ENCODE measurements around the gene MED27.

The MED27 gene, protein sequence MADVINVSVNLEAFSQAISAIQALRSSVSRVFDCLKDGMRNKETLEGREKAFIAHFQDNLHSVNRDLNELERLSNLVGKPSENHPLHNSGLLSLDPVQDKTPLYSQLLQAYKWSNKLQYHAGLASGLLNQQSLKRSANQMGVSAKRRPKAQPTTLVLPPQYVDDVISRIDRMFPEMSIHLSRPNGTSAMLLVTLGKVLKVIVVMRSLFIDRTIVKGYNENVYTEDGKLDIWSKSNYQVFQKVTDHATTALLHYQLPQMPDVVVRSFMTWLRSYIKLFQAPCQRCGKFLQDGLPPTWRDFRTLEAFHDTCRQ

GRCh38 chr9:132079391-132080091 is at the start of gene MED27:
TSS of gene MED27 (minus strand) at chr9:132079867. CDS start at chr9:132079844, 23 bp downstream.
- peak; percentile 94 for DNase-seq (ENCODE audit: low spot score)

DNA sequence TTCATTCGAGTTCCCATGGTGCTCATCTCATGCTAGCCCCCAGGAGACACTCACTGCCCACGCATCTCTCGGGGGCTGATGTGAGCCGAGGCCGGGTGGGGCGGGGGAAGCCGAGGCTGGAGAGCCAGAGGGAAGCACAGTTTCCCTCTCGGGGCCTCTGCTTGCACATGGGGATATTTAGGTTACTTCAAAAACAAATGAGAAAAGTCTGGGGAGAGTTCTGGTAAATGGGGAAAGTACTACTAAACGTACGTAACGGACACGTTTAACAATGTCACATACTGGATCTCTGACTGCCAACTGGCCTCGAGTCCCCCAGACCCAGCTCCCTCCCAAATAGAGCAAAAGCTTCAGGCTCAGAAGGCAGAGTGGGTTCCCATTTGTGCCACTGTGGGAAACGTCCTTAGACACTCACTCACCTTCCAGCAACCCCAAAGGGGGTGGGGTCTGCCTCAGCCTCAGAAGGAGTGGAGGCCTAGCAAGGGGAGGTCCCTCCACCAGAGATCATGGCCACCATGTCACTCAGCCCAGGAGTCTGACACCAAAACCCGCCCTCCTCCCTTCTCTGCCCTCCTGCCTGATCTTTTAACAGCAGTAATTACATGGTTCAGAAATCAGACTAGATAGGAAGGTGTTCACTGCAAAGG is 48.3 kb upstream of the MED27 start:
- DNase-seq (ENCODE audit: low spot score) = no peak

DNA sequence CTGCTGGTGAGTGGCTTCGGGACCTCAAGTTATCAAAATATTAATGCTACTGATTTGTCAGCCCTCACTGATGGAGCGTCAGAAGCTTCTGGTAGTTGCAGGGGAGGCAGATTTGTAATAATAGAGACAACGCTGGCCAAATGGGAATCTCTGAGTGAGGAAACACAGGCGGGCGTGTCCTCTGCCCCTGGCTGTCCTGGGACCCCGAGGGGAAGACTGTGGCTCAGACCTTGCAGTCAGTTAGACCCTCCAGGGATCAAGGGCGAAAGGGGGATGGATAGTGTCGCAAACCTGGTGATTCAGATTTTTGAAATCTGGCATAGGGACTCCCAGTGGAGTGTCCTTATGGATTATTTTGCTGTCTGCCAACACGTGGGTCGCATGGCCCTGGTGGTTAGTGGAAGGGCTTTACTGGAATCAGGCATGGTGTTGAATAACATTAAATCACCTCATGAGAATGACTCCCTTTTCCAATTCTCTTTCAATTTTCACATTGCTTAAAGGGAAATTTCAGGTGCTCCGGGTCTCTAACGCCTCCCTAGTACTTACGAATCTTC is 47.1 kb upstream of the MED27 start:
- no peak for DNase-seq (ENCODE audit: low spot score)

- DNase-seq (ENCODE audit: low spot score) = no peak
Measured at GRCh38 chr9:132125944-132126679, 46.4 kb upstream of the MED27 start.

DNA sequence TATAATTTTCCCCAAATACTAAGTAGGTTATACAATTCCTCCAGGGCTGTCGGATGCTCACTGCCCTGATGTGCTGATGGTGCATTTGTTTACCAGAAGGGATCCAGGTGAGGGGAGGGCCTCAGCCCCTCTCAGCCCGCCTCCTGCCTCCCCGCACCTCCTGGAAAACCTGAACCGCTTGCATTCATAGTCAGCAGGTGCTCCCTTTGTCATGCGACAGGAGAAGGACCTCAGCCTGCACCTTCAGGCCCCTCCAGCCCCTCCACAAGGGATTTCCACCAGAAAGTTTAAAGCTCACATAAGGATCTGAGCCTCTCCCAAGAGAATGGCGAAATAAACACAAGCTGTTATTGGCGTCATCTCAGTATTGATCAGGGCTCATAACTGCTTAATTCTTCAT is 45.7 kb upstream of the MED27 start:
- DNase-seq (ENCODE audit: low spot score) = no peak

DNA sequence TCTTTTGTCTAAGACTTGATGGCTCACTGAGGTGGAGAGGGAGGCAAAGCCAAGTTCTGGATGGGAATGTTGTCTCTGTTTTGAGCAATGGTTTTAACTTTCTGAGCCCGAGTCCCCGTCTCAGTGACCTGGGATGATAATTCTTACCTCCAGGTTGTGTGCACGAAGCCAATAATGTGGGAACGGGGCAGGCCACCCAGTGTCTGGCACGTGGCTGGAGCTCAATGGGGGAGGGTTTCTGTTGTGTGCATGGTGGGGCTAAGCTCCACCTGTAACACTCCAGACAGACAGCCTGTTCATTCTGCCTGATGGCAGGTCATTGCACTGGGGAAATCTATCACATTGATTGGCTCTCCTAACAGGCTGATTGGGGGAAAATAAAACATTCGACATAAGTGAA is 45.1 kb upstream of the MED27 start:
- no peak for DNase-seq (ENCODE audit: low spot score)

DNA sequence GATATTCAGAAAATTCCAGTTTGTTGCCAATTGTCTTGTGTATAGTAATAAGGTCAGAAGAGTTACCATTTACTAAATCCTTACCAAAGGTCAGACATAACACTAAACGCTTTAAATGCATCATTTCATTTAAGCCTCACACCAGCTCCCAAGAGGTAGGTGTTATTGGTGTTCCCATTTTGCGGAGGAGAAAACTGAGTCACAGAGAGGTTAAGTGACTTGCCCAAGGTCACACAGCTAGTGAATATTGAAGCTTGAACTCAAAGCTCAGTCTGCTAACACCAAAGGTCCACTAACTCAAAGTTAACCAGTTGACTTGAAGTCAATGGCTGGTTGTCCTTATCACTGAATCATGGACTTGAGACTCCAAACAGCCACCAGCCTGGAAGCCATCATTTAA is 41.4 kb upstream of the MED27 start:
- DNase-seq (ENCODE audit: low spot score) = no peak

DNA sequence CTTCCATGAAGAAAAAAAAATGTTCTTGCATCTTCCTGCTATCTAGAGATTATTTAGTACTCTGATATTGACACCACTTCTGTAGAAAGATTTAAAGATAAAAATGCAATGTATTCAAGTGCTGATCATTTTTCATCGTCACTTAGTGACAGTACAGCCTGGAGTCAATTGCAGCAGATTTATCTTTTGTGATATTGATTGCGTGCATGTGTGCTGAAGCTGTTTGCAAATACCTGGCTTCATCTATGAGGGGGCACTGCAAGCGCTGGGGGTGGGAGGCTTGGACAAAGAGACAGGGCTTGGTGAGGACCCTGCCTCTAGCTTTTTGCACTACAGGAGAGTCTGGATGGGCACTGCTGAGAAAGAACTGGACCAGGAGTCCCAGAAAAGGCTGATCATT is 38.0 kb upstream of the MED27 start:
- DNase-seq (ENCODE audit: low spot score) = no peak

DNA sequence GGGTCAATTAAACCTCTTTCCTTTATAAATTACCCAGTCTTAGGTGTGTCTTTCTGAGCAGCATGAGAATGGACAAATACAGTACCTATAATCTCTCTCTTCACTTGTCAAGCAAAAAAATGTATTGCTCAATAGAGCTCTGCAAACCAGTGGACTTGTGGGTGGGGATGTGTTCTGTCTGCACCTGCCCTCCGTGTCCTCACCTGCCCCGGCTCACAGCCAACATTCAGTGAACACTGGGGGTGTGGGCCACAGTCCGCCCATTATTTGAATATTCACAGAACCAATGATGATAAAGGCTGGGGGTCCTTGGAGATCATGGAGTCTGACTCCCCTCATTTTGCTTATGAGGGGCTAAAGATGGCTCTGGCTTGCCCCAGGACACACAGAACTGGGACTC is 36.9 kb upstream of the MED27 start:
- no peak for DNase-seq (ENCODE audit: low spot score)

GRCh38 chr9:132114102-132114707 is 34.5 kb upstream of the MED27 start:
- peak; percentile 73 for DNase-seq (ENCODE audit: low spot score)

- no peak for DNase-seq (ENCODE audit: low spot score)
Measured at GRCh38 chr9:132109291-132109690, 29.6 kb upstream of the MED27 start.

- peak; percentile 27 for DNase-seq (ENCODE audit: low spot score)
Measured at GRCh38 chr9:132108728-132109127, 29.1 kb upstream of the MED27 start.

GRCh38 chr9:132099741-132100407 is 20.2 kb upstream of the MED27 start:
- no peak for DNase-seq (ENCODE audit: low spot score)

DNA sequence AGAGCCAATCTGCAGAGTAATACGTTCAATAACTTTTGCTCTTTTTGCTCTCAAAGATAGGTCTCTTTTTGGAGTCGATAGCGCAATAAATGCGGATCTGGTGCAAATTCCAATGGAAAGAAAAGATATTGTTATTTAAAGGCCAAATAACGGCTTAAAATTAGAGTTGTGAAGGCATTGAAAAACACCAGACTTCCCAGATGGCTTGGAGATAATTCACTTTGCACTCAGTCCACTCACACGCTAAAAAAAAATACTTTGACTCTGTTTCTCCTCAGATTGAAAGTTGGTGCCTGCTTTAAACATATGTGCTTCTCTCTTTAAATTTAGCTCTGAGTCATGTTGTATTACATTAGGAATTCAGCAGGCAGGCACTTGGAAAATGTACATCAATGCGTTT is 19.5 kb upstream of the MED27 start:
- no peak for DNase-seq (ENCODE audit: low spot score)

- no peak for DNase-seq (ENCODE audit: low spot score)
Measured at GRCh38 chr9:132094314-132094791, 14.7 kb upstream of the MED27 start.

GRCh38 chr9:132090771-132091170 is 11.1 kb upstream of the MED27 start:
- no peak for DNase-seq (ENCODE audit: low spot score)

DNA sequence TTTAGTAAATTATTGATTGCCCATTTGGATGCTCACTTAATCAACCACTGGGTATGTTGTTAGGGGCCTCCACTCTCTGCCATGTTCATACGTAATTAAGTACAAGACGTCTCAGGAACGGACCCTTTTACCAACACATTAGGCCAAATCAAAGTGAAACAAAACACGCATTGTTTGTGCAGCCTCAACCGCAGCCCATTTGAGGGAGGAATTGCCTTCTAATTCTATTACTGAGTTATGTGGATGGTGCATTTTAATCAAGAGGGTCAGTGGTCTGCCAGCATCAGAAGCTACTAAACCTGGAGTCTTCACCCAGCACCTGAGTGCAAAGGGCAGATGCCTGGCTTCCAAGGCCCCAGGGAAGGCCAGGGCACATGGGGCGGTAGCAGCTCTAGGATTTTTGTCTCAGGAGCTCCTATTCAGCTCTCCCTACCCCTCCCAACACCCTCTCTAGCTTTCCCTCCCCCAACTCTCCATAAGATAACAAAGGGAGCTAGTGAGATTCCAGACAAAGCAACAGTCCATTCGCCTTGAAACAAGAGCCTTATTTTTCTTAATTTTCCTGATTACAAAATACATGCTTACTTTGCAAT is 7.9 kb upstream of the MED27 start:
- DNase-seq (ENCODE audit: low spot score) = peak; percentile 74

- no peak for DNase-seq (ENCODE audit: low spot score)
Measured at GRCh38 chr9:132082188-132082587, 2.5 kb upstream of the MED27 start.

GRCh38 chr9:132078699-132079356 is 839 bp downstream of the MED27 start:
- DNase-seq (ENCODE audit: low spot score) = no peak
